Naive B cell (primary cell): ENCODE data around the gene POLR1C. TPM values are rescaled to one million over a fixed set of nuclear protein-coding genes. Genes with fewer than 3 reads are reported as not detected.

Experiments
- polyA plus RNA-seq, 6 donors: library from polyadenylated mRNA; unstranded; fragments of 300-500 nt; fragmentation: Illumina TruSeq; gene quantifications; one replicate each; pipeline ENCODE4 v1.2.3, GENCODE V29; 2021; ENCODE audit warnings: low read depth in 6 of 6

Gene POLR1C
- polyA plus RNA-seq, 6 donors from 2014 or later, result 9.3 to 19.8 (median 13.1) TPM

Other genes starting within 250 kb of the POLR1C start
- gene SLC22A7, start 218.8 kb upstream of the POLR1C start, polyA plus RNA-seq, result under 1 TPM in 1 of 6 donors, not detected in 5; 0.54 TPM
- gene CRIP3, start 208.3 kb upstream of the POLR1C start, polyA plus RNA-seq, result 1 to 10 TPM; 2.7 to 7.8 (median 5.3) TPM
- gene ZNF318, start 147.4 kb upstream of the POLR1C start, polyA plus RNA-seq, result 100 to 1,000 TPM in 1 of 6 donors, 10 to 100 TPM in 5; 25.2 to 105 (median 43.4) TPM
- gene ABCC10, start 89.5 kb upstream of the POLR1C start, polyA plus RNA-seq, result 10 to 100 TPM in 5 of 6 donors, 1 to 10 TPM in 1; 9.0 to 21.0 (median 12.3) TPM
- under 1 TPM in 4 of 6 donors, not detected in 2; 0.34 to 0.39 (median 0.39) TPM for gene DLK2, start 61.5 kb upstream of the POLR1C start, polyA plus RNA-seq
- 10 to 100 TPM in 3 of 6 donors, 1 to 10 TPM in 3; 6.9 to 16.7 (median 9.2) TPM for gene TJAP1, start 39.5 kb upstream of the POLR1C start, polyA plus RNA-seq
- gene LRRC73, start 6.7 kb upstream of the POLR1C start, polyA plus RNA-seq, result not detected
- gene YIPF3, start 163 bp upstream of the POLR1C start, polyA plus RNA-seq, result 10 to 100 TPM; 72.5 to 97.5 (median 89.9) TPM
- 10 to 100 TPM in 1 of 6 donors, 1 to 10 TPM in 5; 5.0 to 15.3 (median 7.7) TPM for gene XPO5, start 58.9 kb downstream of the POLR1C start, polyA plus RNA-seq
- gene POLH, start 59.1 kb downstream of the POLR1C start, polyA plus RNA-seq, result 10 to 100 TPM; 15.1 to 41.4 (median 19.1) TPM
- 10 to 100 TPM in 1 of 6 donors, 1 to 10 TPM in 5; 2.5 to 17.3 (median 3.8) TPM for gene GTPBP2, start 112.2 kb downstream of the POLR1C start, polyA plus RNA-seq
- 10 to 100 TPM; 21.3 to 31.4 (median 27.9) TPM for gene MAD2L1BP, start 118.8 kb downstream of the POLR1C start, polyA plus RNA-seq
- 1 to 10 TPM in 4 of 6 donors, under 1 TPM in 1, not detected in 1; 0.96 to 1.9 (median 1.5) TPM for gene RSPH9, start 127.9 kb downstream of the POLR1C start, polyA plus RNA-seq
- gene MRPS18A, start 170.7 kb downstream of the POLR1C start, polyA plus RNA-seq, result 10 to 100 TPM; 61.1 to 91.0 (median 80.1) TPM